MV-4-11 (cell line): Measurements from ENCODE around the gene CARMIL1.

Experiments
- DNase-seq: peaks from one replicate; lab custom pipeline; 2025; lab: John Stamatoyannopoulos, UW

CARMIL1 gene

DNA sequence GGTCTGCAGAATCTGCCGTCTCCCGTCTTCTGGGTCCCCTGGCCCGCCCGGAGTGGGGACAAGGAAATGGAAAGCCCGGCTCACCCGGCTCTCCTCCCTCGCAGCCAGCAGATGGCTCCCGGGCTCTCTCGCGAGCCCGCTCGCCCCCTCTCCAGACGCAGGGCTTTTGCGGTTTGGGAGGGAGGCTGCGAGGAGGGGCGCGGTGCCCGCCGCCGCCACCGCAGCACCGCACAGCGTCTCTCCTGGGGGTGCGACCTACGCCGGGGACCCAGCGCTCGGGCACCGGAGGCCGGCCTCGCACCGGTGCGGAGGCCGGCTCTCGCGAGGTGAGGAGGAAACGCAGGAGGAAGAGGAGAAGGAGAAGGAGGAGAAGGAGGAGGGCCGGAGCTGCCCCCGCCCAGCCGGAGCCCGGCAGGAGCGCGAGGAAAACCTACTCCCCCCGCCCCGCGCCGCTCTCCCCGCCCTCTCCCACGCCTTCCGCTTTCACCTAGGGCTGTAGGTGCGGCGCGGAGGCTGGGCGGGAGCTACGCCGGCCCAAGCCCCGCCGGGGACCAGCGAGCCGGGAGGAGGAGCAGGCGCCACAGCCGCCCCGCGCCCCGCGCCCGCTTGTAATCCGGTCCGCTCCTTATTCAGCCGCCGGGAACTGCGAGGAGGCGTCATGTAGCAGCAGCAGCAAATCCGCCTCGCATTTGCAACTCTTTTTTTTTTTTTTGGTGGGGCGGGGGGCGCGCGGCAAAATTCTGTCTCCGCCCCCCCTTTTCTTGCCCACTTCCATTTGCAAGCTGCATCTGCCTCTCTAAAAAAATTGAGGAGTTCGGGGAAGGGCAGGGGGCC lies at the start of gene CARMIL1:
CARMIL1 (plus strand) TSS at position 461 of the 834 bp plus-strand sequence. CDS start 422 bp downstream, outside the sequence.
- peak; percentile 50 for DNase-seq

- no peak for DNase-seq
These were observed 49.4 kb upstream of the CARMIL1 start for GRCh38 chr6:25229671-25230321.

GRCh38 chr6:25232479-25232878 lies 46.7 kb upstream of the CARMIL1 start:
- no peak for DNase-seq

- DNase-seq = no peak
These were observed 45.9 kb upstream of the CARMIL1 start for GRCh38 chr6:25233226-25233625.

GRCh38 chr6:25237579-25237978 lies 41.6 kb upstream of the CARMIL1 start:
- no peak for DNase-seq

DNA sequence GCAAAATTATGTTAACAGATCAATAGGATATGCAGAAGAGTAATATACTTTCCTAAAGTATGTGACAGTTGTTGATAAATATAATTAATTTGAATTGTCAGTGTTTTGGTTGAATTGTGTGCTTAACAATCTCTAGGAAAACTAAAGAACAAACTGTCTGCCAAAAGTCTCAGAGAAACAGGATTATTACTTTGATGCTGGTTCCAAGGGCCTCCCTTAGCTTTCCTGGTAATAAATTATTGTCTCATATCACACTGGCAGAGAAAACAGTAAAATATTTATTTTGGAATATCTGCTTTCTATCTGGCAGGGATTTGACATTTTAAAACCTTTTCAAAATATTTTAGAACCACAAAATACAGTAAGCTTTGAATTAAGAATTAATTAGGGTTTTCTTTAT lies 40.1 kb upstream of the CARMIL1 start:
- DNase-seq = no peak

DNA sequence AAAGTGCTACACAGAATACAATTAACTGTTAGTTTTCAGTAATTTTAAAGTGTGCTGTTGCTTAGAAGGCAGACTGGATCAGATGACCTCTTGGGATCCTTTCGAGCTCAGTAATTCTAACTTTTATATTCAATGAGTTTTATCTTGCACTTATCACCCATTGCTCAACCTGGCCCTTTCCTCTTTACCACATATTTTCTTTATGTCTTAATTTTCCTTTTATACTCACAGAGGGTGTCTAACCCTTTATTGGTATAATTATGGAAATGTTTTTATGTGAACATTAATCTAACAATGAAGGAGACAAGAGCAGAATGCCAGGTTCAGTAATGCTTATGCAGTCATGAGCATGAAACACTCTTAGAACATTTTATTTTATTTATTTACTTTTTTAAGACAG lies 39.7 kb upstream of the CARMIL1 start:
- DNase-seq = no peak

- DNase-seq = no peak
These were observed 36.6 kb upstream of the CARMIL1 start for GRCh38 chr6:25242567-25242966.

DNA sequence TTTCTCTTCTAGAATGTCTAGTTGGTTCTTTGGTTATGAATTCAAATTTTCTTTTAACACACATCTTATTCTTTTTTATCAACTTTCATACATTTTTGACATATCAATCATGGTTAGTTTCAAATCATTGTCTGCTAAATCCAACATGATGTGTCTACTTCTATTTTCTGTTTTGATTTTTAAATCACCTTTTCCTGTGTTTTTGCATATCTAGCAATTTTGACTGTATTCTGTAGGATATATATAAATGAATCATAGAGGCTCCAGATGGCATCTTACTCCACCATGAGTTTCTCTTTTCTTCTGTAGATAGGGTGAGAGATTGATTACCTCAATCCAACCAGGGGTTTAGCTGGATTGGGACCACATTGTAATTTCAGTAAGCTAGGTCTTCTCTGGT lies 34.3 kb upstream of the CARMIL1 start:
- DNase-seq = no peak

DNA sequence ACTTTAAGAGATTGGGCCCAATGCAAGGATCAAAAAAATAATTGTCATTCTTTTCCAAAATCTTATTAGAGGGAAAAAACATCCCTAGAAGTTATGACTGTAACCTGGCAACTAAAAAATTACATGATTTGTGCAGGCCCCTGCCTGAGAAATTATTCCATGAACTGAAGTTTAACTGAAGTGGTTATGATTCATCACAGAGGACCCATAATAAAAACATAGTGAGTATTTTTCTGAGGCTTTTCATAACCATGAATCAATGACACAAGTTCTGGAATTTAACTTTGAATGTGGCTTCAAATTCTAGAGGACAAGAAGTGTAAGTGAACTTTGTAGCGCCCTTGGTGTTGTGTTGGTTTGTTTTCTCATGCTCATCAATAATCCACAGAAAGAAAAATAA lies 31.1 kb upstream of the CARMIL1 start:
- no peak for DNase-seq

DNA sequence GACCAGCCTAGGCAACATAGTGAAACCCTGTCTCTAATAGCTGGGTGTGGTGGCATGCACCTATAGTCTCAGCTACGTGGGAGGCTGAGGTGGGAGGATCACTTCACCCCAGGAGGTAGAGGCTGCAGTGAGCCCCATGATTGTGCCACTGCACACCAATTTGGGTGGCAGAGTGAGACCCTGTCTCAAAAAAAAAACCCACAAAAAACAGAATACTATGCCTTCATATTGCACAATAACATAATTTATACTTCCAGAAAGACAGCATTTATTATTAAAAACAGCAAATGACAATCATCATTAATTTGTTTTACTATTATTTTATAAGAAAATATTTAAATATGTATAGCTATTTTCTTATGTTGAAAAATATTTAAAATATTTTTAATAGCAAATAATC lies 30.0 kb upstream of the CARMIL1 start:
- no peak for DNase-seq

GRCh38 chr6:25250878-25251277 lies 28.3 kb upstream of the CARMIL1 start:
- no peak for DNase-seq

DNA sequence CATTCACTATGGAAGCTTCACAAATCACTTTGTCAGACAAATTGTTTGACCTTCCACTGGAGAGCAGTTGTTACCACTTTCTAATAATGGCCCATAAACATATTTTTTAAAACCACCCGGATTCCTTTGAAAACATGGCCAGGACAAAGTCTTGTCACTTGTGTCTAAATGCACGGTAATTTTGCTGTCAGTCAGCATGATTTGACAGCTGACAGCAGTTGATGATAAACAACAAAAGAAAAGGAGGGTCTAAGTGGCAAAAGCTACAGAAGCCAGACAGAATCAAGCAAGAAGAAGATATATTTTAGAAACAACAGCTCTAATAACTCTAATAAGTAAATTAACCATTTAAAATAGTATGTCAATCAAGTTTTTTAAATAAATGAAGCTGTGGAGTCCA lies 27.7 kb upstream of the CARMIL1 start:
- no peak for DNase-seq

- DNase-seq = no peak
These were observed 25.8 kb upstream of the CARMIL1 start for GRCh38 chr6:25253351-25253750.

DNA sequence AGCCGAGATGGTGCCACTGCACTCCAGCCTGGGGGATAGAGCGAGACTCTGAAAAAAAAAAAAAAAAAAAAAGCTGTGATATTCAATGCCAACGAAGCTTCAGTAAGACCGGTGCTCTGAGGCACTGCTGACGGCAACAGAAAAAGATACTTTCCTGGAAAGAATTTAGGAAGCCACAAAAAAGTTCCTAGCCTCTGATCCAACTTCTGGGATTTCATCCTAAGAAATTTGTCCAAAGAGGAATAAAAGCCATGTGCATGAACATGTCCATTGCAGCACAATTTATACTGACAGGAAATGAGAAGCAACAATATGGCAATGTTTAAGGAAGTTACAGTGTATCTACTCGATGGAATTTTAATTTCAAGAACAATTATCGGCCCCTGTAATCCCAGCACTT lies 24.5 kb upstream of the CARMIL1 start:
- DNase-seq = no peak

DNA sequence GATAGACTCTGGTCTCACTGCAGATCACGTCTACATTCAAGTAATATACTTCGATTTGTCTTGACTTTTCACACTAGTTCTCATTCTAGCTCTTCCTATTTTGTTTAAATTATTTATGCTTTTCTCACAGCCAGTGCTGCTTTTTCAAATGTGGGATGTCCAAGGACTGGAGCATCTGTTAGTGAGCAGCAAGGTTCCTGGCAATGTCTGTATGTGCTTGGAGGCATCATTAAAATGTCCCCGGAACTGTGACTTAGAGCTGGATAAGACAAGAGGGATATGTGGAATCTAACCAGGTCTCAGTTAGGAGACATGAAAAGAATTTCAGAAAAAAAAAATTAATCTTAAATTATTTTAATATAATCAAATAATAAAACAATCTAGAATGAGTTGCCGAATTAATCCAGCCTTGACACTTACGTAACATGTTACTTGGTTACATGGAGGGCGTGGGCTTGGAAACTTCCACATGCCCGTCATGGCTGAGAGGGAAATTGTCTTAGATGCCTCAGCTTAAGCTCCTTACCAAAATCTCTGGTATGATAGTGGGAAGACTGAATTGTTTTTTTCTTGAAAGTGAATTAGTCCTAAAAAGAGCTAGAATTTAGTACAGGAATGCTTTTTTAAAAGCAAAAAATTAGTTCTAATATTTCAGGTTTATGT lies 21.4 kb upstream of the CARMIL1 start:
- DNase-seq = no peak

DNA sequence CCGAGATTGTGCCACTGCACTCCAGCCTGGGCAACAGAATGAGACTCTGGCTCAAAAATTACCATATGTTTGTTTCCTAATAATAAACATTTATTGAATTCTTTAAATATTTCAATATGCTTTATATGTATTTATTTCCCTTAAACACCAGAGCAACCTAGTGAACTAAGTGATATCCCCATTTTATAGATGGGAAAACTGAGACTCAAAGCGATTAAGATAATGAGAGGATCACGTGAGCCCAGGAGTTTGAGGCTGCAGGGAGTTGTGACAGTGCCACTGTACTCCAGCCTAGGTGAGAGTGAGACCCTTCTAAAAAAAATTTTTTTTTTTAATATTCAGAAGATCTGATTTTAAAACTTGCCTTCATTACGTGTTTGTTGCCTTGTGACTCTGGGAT lies 19.4 kb upstream of the CARMIL1 start:
- no peak for DNase-seq

- DNase-seq = no peak
These were observed 15.5 kb upstream of the CARMIL1 start for GRCh38 chr6:25263657-25264056.

DNA sequence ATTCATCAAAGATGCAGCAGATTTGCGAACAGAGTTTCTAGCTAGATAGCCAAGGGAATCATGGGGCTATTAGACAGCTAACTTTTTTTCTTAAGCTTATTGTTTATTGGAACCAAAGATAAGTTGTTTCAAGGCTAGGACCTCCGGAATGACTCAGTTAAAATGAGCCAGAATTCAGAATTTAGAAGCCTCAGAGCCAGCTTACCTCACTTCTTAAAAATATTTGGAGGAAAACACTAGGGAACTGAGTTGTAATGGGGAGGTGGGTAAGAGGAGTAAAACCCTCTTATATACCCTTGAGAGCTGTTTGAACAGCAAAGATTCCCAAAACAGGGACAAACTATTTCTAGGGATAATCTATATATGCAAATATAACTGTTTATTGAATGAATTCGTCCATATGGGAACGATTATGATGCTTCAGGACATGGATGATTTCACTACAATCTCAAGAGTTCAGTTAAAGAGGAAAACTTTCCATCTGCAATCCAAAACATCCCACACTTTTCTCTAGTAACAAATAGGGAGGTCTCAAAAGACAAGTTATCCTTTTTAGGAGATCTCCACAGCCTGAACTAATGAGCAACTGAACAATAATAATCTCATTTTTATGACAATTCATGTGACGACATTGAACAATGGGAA lies 12.6 kb upstream of the CARMIL1 start:
- DNase-seq = no peak

- no peak for DNase-seq
These were observed 11.5 kb upstream of the CARMIL1 start for GRCh38 chr6:25267662-25268061.

DNA sequence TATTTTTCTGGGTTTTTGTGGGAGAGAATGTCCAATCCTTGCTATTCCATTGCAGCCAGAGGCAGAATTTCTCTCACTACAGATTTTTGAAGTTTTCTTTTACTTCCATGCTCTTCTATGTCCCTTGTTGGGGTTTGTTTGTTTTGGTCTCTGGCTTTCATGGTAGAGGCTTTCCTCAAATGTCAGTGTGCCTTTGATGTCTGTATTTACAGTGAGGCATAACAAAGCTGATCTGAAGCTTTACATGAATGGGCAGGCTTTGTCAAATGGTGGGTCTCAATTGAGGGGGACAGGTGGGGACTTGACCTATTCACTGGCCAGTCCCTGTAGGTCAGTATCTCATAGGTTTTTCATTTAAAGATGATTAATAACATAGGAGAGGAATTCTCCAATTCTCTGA lies 8.6 kb upstream of the CARMIL1 start:
- no peak for DNase-seq

DNA sequence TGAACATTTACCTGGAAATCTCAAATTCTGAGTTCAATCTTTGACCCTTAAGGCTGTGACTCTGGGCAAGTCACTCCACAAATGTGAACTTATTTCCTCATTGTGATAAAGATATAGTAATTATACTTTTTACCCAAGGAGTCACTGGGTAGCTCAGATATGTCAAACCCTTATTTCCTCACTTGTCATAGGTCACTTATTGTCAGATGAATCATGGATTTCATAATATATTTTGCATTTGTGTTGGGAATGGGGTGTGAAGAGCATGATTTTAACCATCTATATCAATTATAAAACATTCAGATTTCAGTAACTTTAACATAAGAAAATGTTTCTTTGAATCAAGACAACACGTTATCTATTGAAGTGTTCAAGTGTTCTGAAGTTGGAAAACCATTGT lies 3.7 kb upstream of the CARMIL1 start:
- no peak for DNase-seq

DNA sequence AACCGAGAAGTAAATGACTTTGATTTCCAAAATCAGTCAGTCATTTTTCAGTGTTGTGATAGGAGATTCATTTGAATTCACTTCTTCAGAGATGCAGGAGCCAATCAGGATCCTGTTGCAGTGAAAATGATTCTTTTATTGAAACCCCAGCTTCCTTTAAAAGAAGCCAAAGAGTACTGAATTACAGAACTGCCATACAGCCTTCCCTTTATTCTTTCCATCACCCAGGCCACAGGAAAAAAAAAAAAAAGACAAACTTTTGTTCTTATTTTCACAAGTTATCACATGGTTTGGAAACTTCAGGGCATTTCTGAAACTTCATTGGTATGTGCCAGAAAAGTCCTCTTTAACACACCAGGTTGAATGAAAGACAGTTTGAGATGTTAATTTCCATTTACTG lies 1.8 kb upstream of the CARMIL1 start:
- no peak for DNase-seq
